Fibroblast of lung (primary cell): ENCODE data around the gene TMEM272. TPM values are rescaled to one million over a fixed set of nuclear protein-coding genes. Genes with fewer than 3 reads are reported as not detected.

Experiments used
- DNase-seq, 2 donors: peaks; one replicate each; pipeline versions ENCODE4 v3.0.0 to v3.0.0-alpha.2; 2010; ENCODE audit warnings: low read depth in 2 of 2
- H2AFZ ChIP-seq: 2 replicates; pipeline ENCODE4 v1.5.1; 2012; ENCODE audit warnings: low read length, control low read depth, inconsistent platforms
- H3K27ac ChIP-seq: 2 replicates; pipeline ENCODE4 v1.5.1; 2011; ENCODE audit warnings: low read length, control low read depth; ENCODE audit not compliant: insufficient read depth
- H3K27me3 ChIP-seq: 2 replicates; pipeline ENCODE4 v1.5.1; 2011; ENCODE audit warnings: mild to moderate bottlenecking, low read length; ENCODE audit not compliant: control insufficient read depth, insufficient read depth
- H3K36me3 ChIP-seq: 2 replicates; pipeline ENCODE4 v1.5.1; 2011; ENCODE audit warnings: low read length; ENCODE audit not compliant: control insufficient read depth, insufficient read depth
- H3K4me1 ChIP-seq: 2 replicates; pipeline ENCODE4 v1.5.1; 2011; ENCODE audit warnings: low read length; ENCODE audit not compliant: control insufficient read depth, insufficient read depth; ENCODE audit errors: extremely low read depth
- H3K4me2 ChIP-seq: 2 replicates; pipeline ENCODE4 v1.5.1; 2011; ENCODE audit warnings: low read length, control low read depth; ENCODE audit not compliant: insufficient read depth; ENCODE audit errors: extremely low read depth
- H3K4me3 ChIP-seq, 4 experiments: fragments of 200-600 bp in 1 of 4; sonication (generic) in 1 of 4; replicated peaks in 1 of 4; 2 replicates each; pipeline ENCODE4 v1.5.1; 2011 to 2016; ENCODE audit warnings: low read length in 4 of 4, low read depth in 3 of 4, mild to moderate bottlenecking in 3 of 4, control low read depth in 2 of 4, inconsistent platforms in 1 of 4, mixed read lengths in 1 of 4; ENCODE audit not compliant: insufficient read depth in 1 of 4; ENCODE audit errors: control extremely low read depth in 1 of 4
- H3K79me2 ChIP-seq: 2 replicates; pipeline ENCODE4 v1.5.1; 2012; ENCODE audit warnings: mild to moderate bottlenecking, low read length, inconsistent platforms; ENCODE audit not compliant: control insufficient read depth, insufficient read depth
- H3K9ac ChIP-seq: 2 replicates; pipeline ENCODE4 v1.5.1; 2011; ENCODE audit warnings: mild to moderate bottlenecking, low read length, control low read depth; ENCODE audit not compliant: insufficient read depth
- H3K9me3 ChIP-seq: 2 replicates; pipeline ENCODE4 v1.5.1; 2012; ENCODE audit warnings: low read depth, low read length; ENCODE audit not compliant: control insufficient read depth, insufficient read depth
- H4K20me1 ChIP-seq: 2 replicates; pipeline ENCODE4 v1.5.1; 2011; ENCODE audit warnings: low read length; ENCODE audit not compliant: control insufficient read depth, insufficient read depth; ENCODE audit errors: extremely low read depth
- EZH2 ChIP-seq: IDR thresholded peaks from 2 replicates; pipeline ENCODE4 v1.5.1; 2012; ENCODE audit warnings: low read length, control low read depth, mild to moderate bottlenecking; ENCODE audit errors: missing control alignments
- polyA plus RNA-seq, 2 donors: library from polyadenylated mRNA; depleted of rRNA in 1 of 2; stranded (reverse) in 1 of 2; unstranded in 1 of 2; fragments of >200 nt; gene quantifications; 2 replicates each; pipeline ENCODE4 v1.2.1, GENCODE V29; 2011 to 2012; ENCODE audit warnings: missing spikeins in 1 of 2
- total RNA-seq: library from RNA; depleted of rRNA; stranded (reverse); fragments of >200 nt; gene quantifications from 2 replicates; pipeline ENCODE4 v1.2.1, GENCODE V29; 2014
- TF ChIP-seq, protein P1 (sequence below), 2 donors: IDR thresholded peaks in 1 of 2; conservative IDR thresholded peaks in 1 of 2; 1 replicate in 1 of 2; 2 replicates in 1 of 2; pipeline ENCODE4 v1.5.1; 2011 to 2012; ENCODE audit warnings: low read length in 2 of 2, control low read depth in 1 of 2, inconsistent platforms in 1 of 2, low read depth in 1 of 2, mild to moderate bottlenecking in 1 of 2

Gene TMEM272
- total and polyA plus RNA-seq, 2 donors (not counting 1 experiment from before 2014, with no cell fraction given), result not detected

DNA sequence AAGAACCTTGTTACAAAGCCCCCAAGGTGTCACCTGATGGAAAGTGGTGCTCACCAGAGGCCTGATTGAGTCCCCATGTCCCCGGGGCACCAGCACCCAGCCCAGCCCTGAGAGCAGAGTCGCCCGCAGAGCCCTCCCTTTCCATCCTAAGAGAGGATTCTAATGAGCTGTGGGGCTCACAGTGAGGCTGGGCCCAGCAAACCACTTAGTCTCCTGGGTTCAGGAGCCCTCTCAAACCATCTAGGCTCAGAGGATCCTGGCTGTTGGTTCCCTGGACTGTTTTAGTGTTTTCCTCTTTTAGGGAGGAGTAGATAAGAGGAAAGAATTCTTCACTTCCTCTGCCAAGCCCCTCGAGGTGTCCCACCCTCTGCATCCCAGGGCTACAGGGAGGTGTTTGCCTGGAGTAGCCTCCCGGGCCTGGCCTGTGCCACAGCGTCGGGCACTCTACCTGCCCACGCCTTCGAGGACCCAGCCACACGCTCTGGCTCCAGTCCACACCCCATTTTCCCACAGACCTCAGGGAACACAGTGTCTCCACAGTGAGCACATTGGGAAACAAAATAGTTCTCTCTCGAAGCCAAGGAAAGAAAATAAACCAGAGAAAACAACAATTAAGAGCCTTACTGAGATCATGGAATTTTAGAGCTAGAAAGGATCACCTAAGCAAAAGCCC lies 75.4 kb downstream of the TMEM272 start:
- no peak overlapping the region for H2AFZ ChIP-seq
- no peak for TF ChIP-seq EZH2
- TF ChIP-seq, protein P1, sequence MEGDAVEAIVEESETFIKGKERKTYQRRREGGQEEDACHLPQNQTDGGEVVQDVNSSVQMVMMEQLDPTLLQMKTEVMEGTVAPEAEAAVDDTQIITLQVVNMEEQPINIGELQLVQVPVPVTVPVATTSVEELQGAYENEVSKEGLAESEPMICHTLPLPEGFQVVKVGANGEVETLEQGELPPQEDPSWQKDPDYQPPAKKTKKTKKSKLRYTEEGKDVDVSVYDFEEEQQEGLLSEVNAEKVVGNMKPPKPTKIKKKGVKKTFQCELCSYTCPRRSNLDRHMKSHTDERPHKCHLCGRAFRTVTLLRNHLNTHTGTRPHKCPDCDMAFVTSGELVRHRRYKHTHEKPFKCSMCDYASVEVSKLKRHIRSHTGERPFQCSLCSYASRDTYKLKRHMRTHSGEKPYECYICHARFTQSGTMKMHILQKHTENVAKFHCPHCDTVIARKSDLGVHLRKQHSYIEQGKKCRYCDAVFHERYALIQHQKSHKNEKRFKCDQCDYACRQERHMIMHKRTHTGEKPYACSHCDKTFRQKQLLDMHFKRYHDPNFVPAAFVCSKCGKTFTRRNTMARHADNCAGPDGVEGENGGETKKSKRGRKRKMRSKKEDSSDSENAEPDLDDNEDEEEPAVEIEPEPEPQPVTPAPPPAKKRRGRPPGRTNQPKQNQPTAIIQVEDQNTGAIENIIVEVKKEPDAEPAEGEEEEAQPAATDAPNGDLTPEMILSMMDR (conservative IDR thresholded peaks at IDR 0.05 in 1 of 2, IDR thresholded peaks at IDR 0.05 in 1 of 2; ENCODE audit: low read depth in 1 of 2, low read length in 2 of 2), result no peak
- no peak overlapping the region for H3K4me2 ChIP-seq
- no peaks in the 10 kb centered on the region for H3K79me2 ChIP-seq
- DNase-seq, result no peak
- H3K36me3 ChIP-seq, result no peaks in the 10 kb centered on the region
- H3K9me3 ChIP-seq, result no peaks in the 10 kb centered on the region
- H3K4me3 ChIP-seq, result no peak overlapping the region
- no peaks in the 10 kb centered on the region for H3K27me3 ChIP-seq
- H3K27ac ChIP-seq, result no peak overlapping the region
- no peak overlapping the region for H3K9ac ChIP-seq
- H3K4me1 ChIP-seq, result peaks cover 10% of the 10 kb centered on the region
- H4K20me1 ChIP-seq, result no peaks in the 10 kb centered on the region

- no peak for DNase-seq
- no peaks in the 10 kb centered on the region for H3K27me3 ChIP-seq
- H3K4me3 ChIP-seq, result no peak overlapping the region
- H3K79me2 ChIP-seq, result no peaks in the 10 kb centered on the region
- no peak overlapping the region for H2AFZ ChIP-seq
- no peak overlapping the region for H3K27ac ChIP-seq
- TF ChIP-seq EZH2, result no peak
- TF ChIP-seq, protein P1 (conservative IDR thresholded peaks at IDR 0.05 in 1 of 2, IDR thresholded peaks at IDR 0.05 in 1 of 2; ENCODE audit: low read depth in 1 of 2, low read length in 2 of 2), result no peak
- H3K4me1 ChIP-seq, result peaks cover 15% of the 10 kb centered on the region
- H3K36me3 ChIP-seq, result no peaks in the 10 kb centered on the region
- no peak overlapping the region for H3K9ac ChIP-seq
- H4K20me1 ChIP-seq, result no peaks in the 10 kb centered on the region
- H3K4me2 ChIP-seq, result no peak overlapping the region
- H3K9me3 ChIP-seq, result no peaks in the 10 kb centered on the region
Observed at GRCh38 chr13:51768976-51769375, 76.0 kb downstream of the TMEM272 start.

- DNase-seq, result no peak
- Histone ChIP-seq H4K20me1 (no peaks in the 10 kb centered on the region), H3K4me2 (no peak overlapping the region), H3K9me3 (no peaks in the 10 kb centered on the region), H3K9ac (no peak overlapping the region), H3K27me3 (no peaks in the 10 kb centered on the region), H3K4me1 (peaks cover 16% of the 10 kb centered on the region), H3K4me3 (no peak overlapping the region), H3K36me3 (no peaks in the 10 kb centered on the region), H2AFZ (no peak overlapping the region), H3K79me2 (no peaks in the 10 kb centered on the region), H3K27ac (no peak overlapping the region)
- TF ChIP-seq, protein P1 (conservative IDR thresholded peaks at IDR 0.05 in 1 of 2, IDR thresholded peaks at IDR 0.05 in 1 of 2; ENCODE audit: low read depth in 1 of 2, low read length in 2 of 2), result no peak
- no peak for TF ChIP-seq EZH2
Observed at GRCh38 chr13:51768378-51768921, 76.5 kb downstream of the TMEM272 start.
